Retina (tissue), 1 donor: ENCODE results near the gene SLC22A2.

ENCODE experiments used
- DNase-seq: peaks from one replicate; pipeline ENCODE4 v3.0.0-alpha.2; 2016

Gene SLC22A2

GRCh38 chr6:160273196-160273595, 14.6 kb upstream of the SLC22A2 start:
- DNase-seq, result no peak

DNA sequence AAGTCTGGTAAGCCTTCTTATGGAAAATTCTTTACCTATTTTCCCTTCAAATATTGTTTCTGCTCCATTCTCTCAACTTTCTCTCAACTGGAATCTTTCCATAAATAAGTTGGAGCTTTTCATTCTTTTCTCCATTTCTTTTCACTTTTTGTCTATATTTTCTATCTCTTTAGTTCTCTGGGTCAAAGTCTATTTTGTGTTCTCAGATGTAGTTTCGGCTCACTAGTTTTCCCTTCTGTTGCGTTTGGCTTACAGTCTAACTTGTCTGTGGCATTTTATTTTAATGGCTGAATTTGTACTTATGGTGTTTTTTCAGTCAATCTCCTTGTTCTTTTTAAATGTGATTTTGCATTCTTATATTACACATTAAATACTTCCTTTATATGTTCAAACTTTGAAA, 14.1 kb upstream of the SLC22A2 start:
- no peak for DNase-seq

DNA sequence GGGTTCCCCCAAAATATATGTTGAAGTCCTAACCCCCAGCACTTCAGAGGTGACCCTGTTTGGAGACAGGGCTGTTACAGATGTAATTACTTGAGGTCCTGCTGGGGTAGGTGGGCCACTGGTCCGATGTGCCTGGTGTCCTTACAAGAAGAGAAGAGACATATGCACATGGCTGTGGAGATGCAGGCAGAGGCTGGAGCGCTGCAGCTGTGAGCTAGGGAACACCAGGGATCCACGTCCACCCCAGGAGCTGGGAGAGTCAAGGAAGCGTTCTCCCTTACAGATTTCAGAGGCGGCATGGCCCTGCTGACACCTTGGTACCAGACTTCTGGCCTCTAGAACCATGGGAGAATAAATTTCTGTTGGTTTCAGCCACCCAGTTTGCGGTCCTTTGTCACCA, 11.7 kb upstream of the SLC22A2 start:
- DNase-seq, result no peak

GRCh38 chr6:160269771-160270170, 11.2 kb upstream of the SLC22A2 start:
- DNase-seq, result no peak

- DNase-seq, result no peak
Observed at GRCh38 chr6:160269023-160269521, 10.5 kb upstream of the SLC22A2 start.

- DNase-seq, result no peak
Observed at GRCh38 chr6:160267102-160267501, 8.5 kb upstream of the SLC22A2 start.

DNA sequence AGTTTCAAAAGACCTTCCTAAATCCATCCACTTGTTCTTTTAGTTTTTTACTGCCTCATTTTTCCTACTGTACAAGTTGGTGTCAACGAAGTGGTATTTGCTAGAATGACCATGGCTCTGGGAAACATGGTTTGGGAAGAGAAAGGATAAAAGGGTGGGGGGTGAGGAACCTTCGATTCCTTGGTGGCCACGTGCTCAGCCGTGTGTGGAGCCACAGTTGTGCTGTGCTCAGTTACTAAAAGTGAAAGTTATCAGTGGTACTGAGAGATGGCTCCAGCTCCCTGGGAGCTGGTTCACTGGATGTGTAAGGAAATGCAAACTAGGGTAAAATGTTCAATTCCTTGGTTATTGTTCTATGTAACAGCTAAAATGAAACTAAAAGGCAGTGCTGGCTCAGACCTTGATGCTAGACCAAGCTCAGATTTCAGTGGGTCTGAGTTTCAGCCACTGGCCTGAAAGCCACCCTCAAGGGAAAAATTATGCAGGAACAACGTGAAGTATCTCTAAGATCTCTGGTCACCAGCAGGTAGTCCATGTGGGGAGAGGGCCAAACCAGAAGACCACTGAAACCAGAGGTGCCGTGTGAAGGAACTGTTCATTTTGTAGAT, 7.4 kb upstream of the SLC22A2 start:
- DNase-seq, result no peak

- no peak for DNase-seq
Observed at GRCh38 chr6:160264061-160264612, 5.5 kb upstream of the SLC22A2 start.

GRCh38 chr6:160263196-160263939, 4.7 kb upstream of the SLC22A2 start:
- DNase-seq, result no peak

DNA sequence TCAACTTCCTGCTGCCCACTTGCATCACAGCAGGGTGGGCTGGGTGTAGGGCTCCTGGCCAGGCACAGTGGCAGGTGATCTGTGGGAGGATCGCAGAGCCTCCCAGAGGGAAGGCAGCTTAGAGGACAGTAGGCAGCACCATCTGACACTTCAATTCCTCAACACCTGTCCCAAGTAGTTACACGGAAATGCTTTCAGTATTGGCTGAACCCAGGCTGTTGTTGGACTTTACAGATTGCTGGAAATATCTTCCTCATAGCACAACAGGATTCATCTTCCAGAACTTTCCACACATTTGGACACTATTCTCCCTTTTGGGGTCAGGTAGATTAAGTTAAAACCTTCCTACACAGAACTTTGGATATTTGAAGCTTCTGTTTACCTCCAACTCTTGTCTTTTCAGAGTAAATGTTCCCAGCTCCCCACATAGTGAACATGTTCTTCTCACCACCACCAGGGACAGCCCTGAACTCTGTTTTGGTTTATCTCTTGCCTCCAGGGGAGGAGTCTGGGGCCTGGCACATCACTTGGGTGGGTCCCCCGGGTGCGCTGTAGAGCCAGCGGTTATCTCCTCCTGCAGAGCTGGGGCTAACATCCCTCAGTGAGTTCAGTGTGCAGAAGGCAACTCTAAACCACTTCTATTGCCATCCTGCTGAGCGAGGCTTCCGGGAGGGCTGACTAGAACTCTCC, 3.5 kb upstream of the SLC22A2 start:
- no peak for DNase-seq

GRCh38 chr6:160260803-160261450, 2.3 kb upstream of the SLC22A2 start:
- no peak for DNase-seq

- no peak for DNase-seq
Observed at GRCh38 chr6:160260367-160260766, 1.7 kb upstream of the SLC22A2 start.

- DNase-seq, result peak; percentile 33
Observed at GRCh38 chr6:160259598-160259997, 977 bp upstream of the SLC22A2 start.

DNA sequence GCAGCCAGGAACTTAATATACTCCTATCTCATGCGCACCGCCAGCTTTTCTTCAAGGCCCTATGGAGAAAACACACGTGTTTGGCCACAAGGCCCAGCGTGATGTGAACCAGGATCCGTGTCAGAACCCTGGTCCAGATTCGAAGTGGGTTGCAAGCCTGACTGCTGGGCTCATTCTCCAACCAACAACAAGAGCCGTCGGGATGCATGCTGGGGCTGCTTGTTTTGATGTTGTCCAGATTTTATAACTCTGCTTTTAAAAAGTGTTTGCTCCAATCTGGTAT, 463 bp upstream of the SLC22A2 start:
- peak; percentile 7 for DNase-seq

DNA sequence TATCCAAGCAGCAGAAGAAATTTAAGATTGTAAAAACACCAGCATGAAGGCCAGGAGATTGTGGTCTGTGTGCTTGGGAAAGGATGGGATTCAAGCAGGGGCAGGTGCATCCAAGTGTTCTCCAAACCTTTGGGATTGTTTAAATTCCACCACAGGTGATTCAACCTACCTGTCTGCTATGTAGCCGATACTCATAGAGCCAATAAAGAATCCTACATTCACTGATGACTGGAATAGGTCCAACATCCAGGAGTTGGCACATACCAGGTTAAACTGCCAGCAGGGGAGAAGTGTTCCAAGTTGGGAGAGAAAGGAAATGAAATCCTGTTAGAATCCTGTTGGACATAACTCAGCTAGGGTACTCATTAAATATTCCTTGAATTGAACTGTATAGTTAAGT, 2.2 kb downstream of the SLC22A2 start:
- no peak for DNase-seq

DNA sequence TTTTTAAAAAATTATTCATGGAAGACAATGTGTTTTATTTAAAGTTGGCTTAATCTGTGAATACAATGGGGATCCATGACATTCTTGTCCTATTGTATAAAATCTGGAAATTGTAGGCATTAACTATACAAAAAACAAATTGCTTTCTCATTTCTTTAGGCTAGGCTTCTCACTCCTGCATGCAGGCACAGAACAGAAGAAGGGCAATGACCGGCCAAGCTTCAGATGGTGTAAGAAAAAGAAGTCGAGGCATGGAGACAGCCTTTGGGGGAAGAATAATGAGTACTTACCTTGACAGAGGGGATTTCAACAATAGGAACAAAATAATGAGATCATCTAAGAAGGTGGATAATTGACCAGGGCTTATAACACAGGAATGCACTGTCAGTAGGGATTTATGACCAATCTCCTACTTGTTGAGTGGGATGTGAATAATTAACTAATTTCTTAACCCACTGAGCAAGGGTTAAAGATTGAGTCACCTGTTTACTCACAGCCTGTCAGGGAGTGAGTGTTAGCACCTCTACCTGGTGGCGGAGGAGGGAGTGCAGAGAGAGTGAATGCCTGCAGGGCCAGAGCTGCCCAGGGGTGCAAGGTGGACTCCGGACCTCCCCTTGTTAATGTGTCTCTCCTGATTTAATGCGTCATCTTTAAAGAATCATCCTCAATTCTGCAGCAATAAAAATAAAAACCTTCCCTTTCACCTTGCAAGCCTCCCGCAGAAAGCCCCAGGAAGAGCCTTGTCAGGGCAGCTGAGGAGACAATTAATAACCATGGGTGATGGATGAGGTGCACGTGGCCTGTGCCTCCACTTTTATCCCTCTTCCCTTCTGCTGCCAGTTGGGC, 3.9 kb downstream of the SLC22A2 start:
- no peak for DNase-seq

DNA sequence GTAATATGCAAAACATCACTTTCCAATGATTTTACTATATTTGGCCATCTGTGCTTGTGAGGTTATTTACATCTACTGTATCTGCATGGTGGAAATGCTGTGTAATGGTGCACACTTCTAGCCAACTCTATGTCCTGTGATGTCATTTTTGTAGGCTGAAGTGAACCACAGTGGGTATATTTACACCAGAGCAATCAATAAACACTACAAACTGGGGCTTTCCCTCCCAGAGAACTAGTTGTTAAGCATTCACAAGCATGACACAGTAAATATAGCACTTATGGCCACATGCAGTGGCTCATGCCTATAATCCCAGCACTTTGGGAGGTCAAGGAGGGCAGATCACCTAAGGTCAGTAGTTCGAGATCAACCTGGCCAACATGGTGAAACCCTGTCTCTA, 4.9 kb downstream of the SLC22A2 start:
- no peak for DNase-seq

GRCh38 chr6:160253292-160253691, 5.3 kb downstream of the SLC22A2 start:
- no peak for DNase-seq

DNA sequence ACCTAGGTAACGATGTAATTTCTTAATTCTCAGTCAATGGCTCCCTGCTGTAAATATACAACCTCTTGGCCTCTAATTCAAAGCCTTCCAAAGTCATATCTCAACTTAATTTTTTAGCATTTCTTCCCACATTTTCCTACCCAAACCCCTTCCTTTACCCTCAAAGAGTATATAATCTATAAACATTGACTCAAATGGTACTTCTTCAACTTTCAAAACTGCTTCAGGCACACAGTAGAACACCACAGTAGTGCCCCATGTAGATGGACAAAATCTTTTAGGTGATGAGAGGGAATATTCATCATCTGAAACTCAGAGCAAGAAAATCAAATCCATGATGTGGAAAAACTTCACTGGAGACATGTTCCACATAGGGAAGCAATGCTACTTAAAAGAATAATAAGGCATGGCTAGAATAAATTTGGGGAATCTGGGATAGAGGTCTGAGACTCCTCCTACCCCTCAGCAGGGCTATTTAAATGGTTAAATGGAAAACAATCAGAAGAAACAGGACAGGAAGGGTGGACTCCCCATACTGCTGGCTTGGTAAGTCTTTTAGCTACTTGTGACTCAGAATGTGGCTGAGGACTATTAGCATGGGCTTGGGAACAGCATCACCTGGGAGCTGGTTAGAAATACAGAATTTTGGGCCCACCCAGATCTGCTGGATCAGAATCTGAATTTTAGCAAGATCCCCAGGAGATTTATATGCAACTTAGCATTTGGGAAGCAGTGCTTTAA, 6.4 kb downstream of the SLC22A2 start:
- no peak for DNase-seq

GRCh38 chr6:160249671-160250070, 8.9 kb downstream of the SLC22A2 start:
- no peak for DNase-seq

GRCh38 chr6:160248538-160248937, 10.1 kb downstream of the SLC22A2 start:
- no peak for DNase-seq

DNA sequence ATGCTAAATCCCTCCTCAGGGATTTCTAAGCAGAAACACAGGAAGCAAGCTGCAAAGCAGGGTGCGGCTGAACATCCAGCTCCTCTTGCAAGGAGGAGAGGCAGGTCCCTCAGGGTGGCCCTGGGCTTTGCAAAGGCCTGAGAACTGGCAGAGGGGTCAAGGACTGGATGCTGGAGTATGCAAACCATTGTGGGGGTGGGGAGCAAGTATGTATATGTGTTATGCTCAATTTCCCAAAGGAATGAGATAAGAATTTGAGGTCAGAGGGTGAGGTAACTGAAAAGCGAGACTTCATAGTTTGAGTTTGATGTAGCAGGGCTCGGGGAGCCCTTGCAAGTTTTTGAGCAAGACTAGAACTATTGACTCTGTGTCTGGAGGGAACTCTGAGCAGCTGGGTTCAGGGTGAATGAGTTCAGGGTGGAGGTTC, 11.2 kb downstream of the SLC22A2 start:
- DNase-seq, result no peak
